ENCODE results near the gene ULK2. TPM values are rescaled to one million over a fixed set of nuclear protein-coding genes. Genes with fewer than 3 reads are reported as not detected.
A peak's percentile ranks its signal among the peaks of the same experiment; 100 is the strongest.

Gene ULK2
- total RNA-seq, 1 donor from 2014 or later: 29.8 TPM

DNA sequence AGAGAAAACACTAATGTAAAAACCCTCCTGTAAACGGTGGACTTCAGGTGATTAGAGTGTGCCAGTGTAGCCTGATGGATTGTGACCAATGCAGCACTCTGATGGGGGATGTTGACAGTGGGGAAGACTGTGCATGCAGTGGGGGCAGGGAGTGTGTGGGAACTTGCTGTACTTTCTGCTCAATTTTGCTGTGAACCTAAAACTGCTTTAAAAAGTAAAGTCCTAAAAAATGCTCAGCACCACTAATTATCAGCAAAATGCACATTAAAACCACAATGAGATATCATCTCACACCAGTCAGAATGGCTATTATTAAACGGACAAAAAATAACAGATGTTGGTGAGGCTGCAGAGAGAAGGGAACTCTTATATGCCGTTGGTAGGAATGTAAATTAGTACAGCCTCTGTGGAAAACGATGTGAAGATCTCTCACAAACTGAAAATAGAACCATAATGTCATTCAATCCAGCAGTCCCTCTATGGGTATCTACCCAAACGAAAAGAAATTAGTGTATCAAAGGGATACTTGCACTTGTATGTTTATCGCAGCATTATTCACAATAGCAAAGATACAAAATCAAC, 9.7 kb upstream of the ULK2 start:
- no peak for DNase-seq (ENCODE audit: low spot score)
- TF ChIP-seq, protein P1, sequence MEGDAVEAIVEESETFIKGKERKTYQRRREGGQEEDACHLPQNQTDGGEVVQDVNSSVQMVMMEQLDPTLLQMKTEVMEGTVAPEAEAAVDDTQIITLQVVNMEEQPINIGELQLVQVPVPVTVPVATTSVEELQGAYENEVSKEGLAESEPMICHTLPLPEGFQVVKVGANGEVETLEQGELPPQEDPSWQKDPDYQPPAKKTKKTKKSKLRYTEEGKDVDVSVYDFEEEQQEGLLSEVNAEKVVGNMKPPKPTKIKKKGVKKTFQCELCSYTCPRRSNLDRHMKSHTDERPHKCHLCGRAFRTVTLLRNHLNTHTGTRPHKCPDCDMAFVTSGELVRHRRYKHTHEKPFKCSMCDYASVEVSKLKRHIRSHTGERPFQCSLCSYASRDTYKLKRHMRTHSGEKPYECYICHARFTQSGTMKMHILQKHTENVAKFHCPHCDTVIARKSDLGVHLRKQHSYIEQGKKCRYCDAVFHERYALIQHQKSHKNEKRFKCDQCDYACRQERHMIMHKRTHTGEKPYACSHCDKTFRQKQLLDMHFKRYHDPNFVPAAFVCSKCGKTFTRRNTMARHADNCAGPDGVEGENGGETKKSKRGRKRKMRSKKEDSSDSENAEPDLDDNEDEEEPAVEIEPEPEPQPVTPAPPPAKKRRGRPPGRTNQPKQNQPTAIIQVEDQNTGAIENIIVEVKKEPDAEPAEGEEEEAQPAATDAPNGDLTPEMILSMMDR (IDR thresholded peaks at IDR 0.05): no peak
- H3K4me3 Mint-ChIP-seq (ENCODE audit: unreplicated experiment): no peak overlapping the region

DNA sequence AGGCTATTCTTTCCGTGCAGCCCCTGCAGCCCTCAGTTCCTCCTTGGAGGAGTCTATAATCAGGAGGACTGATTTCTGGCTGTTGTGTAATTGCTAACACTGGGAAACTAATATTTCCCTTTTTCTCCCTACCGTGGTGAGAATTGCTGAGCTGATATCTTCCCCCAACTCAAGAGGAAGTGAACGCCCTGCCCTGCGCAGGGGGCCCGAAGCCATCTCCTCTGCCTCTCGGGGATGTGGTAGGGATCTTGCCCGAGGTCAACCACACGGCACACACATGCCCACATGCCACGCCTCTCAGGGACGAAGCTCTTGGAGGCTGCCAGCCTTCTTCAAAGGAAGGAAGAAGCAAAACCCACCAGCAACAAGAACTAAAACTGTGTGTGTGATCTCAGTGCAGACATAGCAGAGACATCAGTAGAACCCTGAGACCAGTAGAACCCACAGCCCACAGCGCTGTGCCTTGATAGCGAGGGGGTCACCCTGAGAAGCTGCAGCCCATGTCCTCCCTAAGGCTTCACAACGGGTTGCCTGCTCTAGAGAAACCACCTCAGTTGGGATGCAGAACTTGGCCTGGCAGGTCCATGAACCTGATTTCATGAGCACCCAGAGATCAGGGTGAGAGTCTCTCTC, 8.9 kb upstream of the ULK2 start:
- no peaks in the 10 kb centered on the region for H3K4me1 Mint-ChIP-seq (ENCODE audit: low read depth)
- H3K27me3 Mint-ChIP-seq (ENCODE audit: low read depth): peaks cover 5% of the 10 kb centered on the region
- no peak overlapping the region for H3K27ac Mint-ChIP-seq (ENCODE audit: unreplicated experiment)
- peak; percentile 55 for DNase-seq (ENCODE audit: low spot score)
- H3K9me3 Mint-ChIP-seq (ENCODE audit: low read depth): no peaks in the 10 kb centered on the region
- H3K4me3 Mint-ChIP-seq (ENCODE audit: unreplicated experiment): no peak overlapping the region
- TF ChIP-seq, protein P1 (IDR thresholded peaks at IDR 0.05): no peak
- H3K36me3 Mint-ChIP-seq (ENCODE audit: low read depth): peaks cover 1% of the 10 kb centered on the region

More for the DNA sequence above, 9.7 kb upstream of the ULK2 start:
- no peaks in the 10 kb centered on the region for H3K4me1 Mint-ChIP-seq (ENCODE audit: low read depth)
- no peak overlapping the region for H3K27ac Mint-ChIP-seq (ENCODE audit: unreplicated experiment)
- no peaks in the 10 kb centered on the region for H3K9me3 Mint-ChIP-seq (ENCODE audit: low read depth)
- peaks cover 1% of the 10 kb centered on the region for H3K36me3 Mint-ChIP-seq (ENCODE audit: low read depth)
- H3K27me3 Mint-ChIP-seq (ENCODE audit: low read depth): peaks cover 5% of the 10 kb centered on the region

DNA sequence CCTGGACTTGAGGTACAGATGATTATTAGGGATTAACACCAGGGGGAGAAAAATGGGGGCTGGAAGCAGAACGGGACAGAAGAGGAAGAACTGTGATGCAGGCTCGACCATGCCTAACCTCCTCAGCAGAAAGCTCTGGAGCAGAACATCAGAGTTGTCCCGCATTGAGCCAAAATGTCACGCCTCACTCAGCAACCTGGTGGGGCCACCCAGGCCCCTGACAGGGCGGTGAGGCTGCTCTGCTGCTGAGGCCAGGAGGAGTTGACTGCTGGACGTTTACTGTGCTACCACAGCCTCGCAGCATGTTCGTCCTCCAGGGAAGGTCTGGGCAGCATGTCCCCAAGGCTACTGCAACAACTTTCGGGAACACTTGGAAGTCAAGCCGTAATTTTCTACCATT, 6.5 kb upstream of the ULK2 start:
- TF ChIP-seq, protein P1 (IDR thresholded peaks at IDR 0.05): no peak
- DNase-seq (ENCODE audit: low spot score): peak; percentile 55
- Mint-ChIP-seq H3K4me3 (ENCODE audit: unreplicated experiment) (no peak overlapping the region), H3K36me3 (ENCODE audit: low read depth) (peaks cover 1% of the 10 kb centered on the region), H3K27me3 (ENCODE audit: low read depth) (peaks cover 1% of the 10 kb centered on the region), H3K9me3 (ENCODE audit: low read depth) (no peaks in the 10 kb centered on the region), H3K4me1 (ENCODE audit: low read depth) (no peaks in the 10 kb centered on the region), H3K27ac (ENCODE audit: unreplicated experiment) (no peak overlapping the region)

GRCh38 chr17:19873346-19873745, 5.6 kb upstream of the ULK2 start:
- Mint-ChIP-seq H3K4me1 (ENCODE audit: low read depth) (no peaks in the 10 kb centered on the region), H3K36me3 (ENCODE audit: low read depth) (peaks cover 1% of the 10 kb centered on the region), H3K27me3 (ENCODE audit: low read depth) (no peaks in the 10 kb centered on the region), H3K27ac (ENCODE audit: unreplicated experiment) (no peak overlapping the region), H3K4me3 (ENCODE audit: unreplicated experiment) (no peak overlapping the region), H3K9me3 (ENCODE audit: low read depth) (no peaks in the 10 kb centered on the region)
- peak; percentile 12 for DNase-seq (ENCODE audit: low spot score)
- TF ChIP-seq, protein P1 (IDR thresholded peaks at IDR 0.05): no peak

DNA sequence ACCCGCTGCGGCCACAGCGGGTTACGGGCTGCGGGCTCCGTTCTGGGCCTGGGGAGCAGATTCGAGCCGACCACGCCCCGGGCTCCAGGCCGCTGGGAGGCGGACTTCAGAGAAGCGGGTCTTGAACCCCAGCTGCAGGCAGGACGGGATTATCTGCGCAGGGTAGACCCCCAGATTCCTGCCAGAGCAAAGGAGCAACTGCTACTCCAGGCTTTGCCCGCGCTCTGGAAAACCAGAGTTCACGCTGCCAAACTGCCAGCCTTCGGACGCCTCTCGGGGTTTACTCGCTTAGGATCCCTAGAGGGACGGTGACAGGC, 301 bp upstream of the ULK2 start:
- TF ChIP-seq, protein P1 (IDR thresholded peaks at IDR 0.05): no peak
- Mint-ChIP-seq H3K36me3 (ENCODE audit: low read depth) (peaks cover 4% of the 10 kb centered on the region), H3K4me3 (ENCODE audit: unreplicated experiment) (peak overlapping the region; percentile 20), H3K27ac (ENCODE audit: unreplicated experiment) (no peak overlapping the region), H3K4me1 (ENCODE audit: low read depth) (peaks cover 17% of the 10 kb centered on the region), H3K9me3 (ENCODE audit: low read depth) (no peaks in the 10 kb centered on the region), H3K27me3 (ENCODE audit: low read depth) (no peaks in the 10 kb centered on the region)
- no peak for DNase-seq (ENCODE audit: low spot score)
